Stimulated activated CD4-positive, alpha-beta T cell treated with anti-CD3 and anti-CD28 coated beads, TNF-alpha, amount 100 ng/mL, for 1 hour (primary cell): Measurements from ENCODE around the gene IFITM5.
"Not testable (repeated sequence)": the region's sequence is repeated elsewhere in the genome, so short reads cannot be mapped to it uniquely, and the experiment has no call there.

Experiments
- DNase-seq, 3 donors: peaks; one replicate each; pipeline ENCODE4 v3.0.0-alpha.2; 2020; ENCODE audit warnings: low read depth in 3 of 3, low spot score in 1 of 3

IFITM5 gene

DNA sequence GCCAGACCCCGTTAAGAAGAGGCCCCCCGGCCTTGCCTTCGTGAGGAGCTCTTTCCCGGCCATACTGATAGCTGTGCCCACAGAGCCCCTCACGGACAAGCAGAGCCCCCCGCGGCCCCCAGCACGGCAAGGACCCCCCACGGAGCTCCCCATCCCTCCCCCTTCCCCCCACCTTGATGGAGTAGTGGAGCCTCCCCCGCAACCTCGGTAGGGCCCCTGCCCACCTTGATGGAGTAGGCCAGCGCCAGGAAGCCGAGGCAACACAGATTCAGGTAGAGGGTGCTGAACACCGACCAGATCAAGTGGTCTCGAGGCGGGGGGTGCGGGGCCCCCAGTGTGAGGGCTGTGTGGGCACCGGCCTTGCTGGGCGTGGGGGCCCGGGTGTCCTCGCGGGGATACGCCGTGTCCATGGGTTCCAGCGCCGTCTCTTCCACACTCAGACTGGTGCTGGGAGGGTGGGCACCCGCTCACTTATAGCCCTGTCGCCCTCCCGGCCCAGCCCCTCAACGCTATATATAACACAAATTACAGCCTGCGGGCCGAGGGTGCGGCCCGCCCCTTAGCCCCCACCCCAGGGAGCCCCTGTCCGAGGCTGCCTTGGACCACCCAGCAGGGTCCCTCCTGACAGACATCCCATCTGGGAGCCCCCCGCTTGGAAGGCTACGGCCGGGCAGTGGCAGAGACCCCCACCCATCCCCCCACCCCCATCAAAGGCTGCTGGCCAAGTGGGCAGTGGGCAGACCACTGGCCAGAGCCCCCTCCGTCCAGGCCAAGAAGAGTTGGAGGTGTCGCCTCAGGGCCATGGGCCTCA, at the start of gene IFITM5:
IFITM5 (minus strand) TSS at position 446 of the 811 bp plus-strand sequence; CDS start at position 410, 36 bp downstream.
- no peak for DNase-seq

DNA sequence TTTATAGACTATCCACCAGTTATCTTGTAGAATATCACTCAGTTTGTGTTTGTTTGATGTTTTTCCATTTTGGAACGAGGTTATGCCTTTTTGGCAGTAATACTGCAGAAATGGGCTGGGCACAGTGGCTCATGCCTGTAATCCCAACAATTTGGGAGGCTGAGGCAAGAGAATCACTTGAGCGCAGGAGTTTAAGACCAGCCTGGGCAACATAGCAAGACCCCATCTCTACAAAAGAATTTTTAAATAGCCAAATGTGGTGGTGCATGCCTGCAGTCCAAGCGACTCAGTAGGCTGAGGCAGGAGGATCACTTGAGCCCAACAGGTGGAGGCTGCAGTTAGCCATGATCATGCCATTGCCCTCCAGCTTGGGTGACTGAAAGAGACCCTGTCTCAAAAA, 47.2 kb upstream of the IFITM5 start:
- DNase-seq = no peak

DNA sequence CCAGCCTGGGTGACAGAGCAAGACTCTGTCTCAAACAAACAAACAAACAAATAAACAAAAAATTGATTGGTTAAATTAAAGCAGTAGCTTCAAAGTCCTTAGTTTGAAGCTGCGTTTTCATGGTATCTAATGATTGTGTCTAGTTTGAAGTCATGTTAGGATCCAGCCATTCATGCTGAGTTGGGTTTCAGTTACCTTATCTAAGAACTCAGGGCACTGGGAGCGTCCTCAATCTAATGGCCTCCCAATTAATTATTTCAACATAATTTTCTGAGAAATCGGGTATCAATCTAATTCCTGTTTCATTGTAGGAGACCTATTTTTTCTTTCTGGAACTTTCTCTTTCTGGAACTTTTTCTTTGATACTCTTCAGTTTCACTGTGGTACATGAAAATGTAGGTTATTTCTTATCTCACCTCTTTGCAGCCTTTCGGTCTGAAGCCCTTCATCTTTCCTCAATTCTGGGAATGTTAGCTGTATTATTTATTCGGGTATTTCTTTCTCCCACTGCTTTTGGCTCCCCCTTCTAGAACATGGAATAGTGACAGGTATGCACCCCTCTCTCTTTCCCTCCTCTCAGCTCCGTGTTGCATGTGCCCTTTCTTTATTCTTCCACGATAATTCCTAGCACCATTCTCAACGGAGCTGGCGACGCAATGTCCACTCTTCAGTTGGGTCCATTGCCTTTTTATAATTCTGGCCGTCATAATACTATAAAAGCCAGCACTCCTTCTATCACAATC, 45.7 kb upstream of the IFITM5 start:
- DNase-seq = no peak

DNA sequence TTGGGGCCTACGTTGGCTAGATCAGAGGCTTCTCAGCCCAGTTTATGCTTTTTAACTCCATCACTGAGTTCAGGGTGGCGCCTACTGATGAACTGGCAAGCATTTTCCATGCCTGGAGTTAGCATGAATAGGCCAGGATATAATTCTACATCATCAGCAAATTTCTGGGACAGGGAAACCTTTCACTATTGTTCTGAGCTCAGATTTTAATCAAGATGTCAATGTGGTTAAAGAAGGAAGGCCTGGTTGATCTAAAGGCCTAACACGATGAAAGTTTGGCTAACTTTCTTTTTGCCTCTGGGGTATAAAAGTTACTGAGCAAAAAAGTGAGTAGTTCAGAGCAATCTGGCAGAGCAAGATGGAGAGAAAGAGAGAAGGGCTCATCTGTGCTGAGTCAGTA, 43.0 kb upstream of the IFITM5 start:
- no peak for DNase-seq

DNA sequence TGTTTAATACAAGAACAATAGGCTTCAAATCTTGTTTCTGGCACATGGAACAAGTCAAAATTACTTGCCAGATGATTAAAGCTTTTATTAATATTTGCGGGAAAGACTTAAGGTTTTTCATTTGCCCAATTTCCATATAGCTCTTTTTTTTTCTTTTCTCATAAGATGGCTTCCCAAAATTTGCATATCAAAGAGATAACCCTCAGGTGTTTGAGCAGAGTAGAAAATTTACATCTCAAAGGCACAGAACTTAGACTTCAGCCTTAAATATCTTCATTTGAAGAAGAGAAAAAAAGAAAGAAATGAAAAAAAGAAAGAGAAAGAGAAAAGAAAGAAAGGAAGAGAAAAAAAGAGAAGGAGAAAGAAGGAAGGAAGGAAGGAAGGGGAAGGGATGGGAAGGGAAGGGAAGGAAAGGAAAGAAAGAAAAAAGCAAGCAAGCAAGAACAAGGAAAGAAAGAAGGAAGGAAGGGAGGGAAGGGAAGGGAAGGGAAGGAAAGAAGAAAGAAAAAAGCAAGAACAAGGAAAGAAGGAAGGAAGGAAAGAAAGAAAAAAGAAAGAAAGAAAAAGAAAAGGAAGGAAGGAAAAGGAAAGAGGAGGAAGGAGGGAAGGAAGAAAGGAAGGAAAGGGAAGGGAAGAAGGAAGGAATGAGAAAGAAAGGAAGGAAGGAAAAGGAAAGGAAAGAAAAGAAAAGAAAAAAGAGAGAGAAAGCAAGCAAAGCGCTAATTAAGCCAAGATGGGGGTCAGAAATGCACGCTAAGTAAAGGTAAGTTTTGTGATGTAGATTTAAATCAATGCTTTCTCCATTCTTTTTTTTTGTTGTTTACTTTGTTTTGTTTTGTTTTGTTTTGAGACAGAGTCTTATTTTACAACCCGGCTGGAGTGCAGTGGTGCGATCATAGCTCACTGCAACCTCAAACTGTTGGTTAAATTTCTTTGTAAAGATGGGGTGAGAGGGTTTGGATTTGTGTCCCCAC, 41.5 kb upstream of the IFITM5 start:
- no peak for DNase-seq

DNA sequence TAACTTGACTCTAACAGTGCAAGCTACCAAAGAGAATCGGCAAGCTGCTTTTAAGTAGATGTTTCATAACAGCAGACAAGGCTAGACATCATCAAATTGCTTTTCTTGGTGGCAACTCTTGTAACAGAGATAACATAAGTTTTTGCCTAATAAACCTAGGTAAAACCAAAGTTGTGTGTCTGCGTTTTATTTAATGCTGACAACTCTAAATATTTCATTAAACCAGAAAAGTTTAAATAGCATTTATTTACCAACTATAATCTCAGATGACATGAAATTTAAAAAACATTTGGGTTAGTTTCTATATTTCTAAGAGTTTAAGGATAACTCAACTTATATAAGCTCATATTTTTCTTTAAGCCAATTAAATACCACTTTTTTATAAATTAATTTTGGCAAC, 40.6 kb upstream of the IFITM5 start:
- no peak for DNase-seq

DNA sequence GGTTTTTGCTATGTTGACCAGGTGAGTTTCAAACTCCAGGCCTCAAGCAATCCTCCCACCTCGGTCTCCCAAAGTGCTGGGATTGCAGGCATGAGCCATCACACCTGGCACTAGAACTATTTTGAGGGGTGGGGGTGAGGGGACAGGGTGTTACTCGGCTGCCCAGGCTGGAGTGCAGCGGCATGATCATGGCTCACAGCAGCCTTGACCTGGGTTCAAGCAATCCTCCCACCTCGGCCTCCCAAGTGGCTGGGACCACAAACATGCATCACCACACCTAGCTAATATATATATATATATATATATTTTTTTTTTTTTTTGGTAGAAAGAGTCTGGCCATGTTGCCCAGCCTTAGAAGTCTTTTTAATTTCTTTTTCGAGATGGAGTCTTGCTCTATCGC, 38.4 kb upstream of the IFITM5 start:
- DNase-seq = no peak

DNA sequence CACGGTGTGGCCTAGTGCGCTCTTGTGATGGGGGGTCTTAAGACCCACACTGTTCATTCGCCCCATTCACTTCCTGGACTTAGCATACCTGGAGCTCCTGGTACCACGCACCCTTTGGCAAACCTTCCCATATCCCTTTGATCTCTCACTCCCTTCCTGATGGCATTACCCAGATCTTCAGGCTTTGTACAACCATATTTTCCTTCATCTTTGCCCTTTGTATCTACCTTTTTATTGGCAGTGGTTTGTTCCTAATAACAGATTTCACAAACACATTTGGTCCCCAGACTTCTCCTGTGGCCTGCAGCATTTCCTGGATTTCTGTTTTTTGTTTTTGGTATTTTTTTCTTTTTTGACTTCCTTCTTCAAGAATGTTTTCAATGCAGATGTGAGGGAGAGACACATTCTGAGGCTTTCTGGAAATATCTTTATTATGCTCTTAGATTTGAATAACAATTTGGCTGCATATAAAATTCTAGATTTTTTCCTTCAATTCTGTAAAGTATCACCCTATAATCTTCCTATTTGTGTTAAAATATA, 37.4 kb upstream of the IFITM5 start:
- DNase-seq = no peak

DNA sequence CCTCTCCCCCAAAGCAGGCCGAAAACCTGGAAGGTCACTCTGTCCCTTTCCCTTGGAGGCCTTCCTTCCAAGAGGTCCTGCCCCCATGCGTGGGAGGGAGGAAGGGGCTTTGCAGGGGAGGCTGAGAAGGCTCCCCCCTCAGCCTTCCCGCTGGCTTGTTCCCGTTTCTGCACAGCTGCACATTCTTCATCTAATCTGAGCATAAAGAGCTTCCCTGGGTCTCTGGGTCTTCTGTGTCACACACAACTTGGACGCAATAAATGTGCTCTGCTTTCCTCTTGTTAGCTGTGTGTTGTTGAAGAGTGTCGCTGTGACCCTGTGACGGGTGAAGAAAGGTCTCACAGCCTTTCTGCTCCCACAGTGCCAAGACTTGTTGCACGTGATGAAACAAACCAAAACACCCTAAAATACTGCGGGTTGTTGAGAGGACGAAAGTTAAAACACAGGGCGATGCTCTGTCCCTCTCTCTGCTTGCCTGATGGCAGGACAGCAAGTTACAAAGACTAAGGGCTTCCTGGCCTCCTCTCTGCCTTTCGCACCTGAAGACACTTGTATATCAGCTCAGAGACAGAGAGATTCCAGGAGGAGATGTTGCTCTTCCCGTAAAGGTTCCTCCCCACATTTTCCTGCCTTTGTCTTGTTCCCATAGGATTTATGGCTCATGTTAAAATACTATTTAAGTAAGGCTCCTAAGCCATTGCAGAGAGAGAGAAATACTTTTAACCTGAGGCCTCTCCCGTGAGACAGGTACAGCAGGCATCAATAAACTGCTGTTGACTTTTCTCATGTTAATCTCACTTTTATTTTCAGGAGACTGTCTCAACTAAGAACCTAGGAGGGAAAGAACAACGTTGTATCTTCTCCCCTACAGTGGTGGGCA, 36.7 kb upstream of the IFITM5 start:
- no peak for DNase-seq

DNA sequence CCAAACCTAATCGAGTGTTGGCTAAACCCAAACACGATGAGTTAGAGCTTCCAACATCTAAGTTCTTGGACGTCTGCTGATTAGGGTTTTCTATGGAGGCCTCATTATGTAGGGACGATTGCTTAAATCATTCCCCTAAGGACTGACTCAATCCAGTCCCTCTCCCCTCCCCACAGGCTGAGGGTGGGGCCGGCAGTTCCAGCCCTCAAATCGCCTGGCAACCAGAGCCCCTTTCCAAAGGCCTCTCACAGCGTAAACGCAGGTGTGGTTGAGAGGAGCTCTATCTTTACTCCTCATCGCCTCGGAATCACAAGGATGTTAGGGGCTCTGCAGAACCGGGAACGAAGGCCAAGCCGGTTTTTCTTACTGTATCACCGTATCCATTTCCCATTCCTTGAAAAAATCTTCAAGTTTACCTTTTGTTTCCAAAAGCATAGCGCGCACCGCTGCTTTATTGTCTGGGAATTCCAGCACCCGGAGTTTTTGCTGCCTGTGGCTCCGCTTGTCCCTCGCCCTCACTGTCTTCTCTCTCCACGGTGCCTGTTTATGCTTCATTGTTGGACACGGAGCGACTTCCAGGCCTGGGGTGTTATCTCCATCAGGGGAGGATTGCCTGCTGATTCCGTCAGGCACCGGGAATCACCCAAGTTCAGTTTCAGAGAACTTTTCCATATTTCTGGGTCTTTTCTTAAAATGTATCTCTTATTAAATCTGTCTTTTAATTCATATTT, 35.1 kb upstream of the IFITM5 start:
- no peak for DNase-seq

DNA sequence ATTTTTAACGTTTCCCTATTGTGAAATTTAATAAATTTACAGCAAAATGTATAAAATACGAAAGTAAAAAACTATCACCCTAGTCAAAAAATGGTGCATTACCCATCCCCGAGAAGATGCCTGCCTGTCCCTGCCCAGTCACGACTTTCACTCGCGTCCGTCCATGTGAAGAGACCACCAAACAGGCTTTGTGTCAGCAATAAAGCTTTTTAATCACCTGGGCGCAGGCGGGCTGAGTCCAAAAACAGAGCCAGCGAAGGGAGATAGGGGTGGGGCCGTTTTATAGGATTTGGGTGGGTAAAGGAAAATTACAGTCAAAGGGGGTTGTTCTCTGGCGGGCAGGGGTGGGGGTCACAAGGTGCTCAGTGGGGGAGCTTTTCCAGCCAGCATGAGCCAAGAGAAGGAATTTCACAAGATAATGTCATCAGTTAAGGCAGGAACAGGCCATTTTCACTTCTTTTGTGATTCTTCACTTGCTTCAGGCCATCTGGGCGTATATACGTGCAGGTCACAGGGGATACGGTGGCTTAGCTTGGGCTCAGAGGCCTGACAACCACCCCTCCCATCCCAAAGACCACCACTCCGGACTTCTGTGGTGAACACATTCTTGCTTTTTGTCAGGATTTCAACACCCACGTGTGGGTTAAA, 34.4 kb upstream of the IFITM5 start:
- not testable (repeated sequence) for DNase-seq

DNA sequence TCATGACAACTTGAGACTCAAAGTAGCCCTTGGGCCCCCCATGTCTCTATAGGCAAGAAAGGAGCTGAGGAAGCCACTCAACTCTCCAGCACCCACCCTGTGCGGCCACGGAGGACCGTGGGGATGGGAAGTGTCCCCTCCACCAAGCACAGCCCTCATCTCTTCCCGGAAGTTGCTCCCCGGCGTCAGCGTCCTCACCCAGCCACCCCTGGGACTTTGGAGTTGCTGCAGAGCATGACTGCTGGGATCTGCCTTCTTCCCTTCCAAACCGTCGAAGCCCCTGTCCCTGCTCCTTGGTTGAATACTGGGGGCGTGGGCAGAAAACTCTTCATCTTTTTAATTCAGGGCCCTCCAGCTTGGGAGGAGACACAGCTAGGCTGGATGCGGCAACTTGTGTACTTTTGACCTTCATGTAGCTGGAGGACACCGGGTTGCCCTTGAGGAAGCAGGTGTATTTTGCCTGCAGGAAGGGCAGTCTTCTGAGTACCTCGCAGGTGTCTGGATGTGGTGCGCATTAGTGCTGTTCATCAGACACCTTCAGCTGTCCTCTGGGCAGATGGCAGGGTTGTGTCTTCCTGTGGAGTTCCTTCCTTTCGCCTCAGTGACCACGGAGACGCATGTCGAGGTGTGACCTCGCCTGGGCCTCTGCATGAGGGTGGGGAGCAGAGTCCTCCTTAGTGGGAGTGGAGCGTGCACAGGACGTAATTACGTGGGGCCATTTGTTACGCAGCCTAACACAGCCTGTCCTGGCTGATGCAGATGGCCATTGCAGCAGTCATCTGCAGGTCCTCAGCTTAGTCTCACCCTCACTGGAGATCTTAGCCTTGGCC, 33.5 kb upstream of the IFITM5 start:
- DNase-seq = no peak

DNA sequence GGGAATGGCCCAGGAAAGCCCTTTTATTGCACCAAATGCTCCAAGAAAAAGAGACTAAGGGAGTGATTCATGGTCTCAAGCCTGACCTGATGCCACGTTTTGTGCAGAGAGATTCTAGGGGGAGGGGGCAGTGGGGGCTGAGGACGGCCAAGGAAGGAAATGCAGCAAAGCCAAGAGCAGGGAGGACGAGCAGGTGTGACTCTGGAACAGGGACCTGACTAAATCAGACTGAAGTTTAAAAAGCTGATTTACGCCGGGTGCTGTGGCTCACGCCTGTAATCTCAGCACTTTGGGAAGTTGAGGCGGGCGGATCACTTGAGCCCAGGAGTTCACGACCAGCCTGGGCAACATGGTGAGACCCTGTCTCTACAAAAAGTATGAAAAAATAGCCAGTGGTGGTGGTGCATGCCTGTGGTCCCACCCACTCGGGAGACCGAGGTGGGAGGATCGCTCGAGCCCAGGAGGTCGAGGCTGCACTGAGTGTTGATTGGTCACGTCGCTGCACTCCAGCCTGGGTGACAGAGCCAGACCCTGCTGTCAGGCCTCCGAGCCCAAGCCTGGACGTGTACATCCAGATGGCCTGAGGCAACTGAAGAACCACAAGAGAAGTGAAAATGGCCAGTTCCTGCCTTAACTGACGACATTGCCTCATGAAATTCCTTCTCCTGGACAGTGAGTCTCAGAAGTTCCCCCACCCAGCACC, 32.2 kb upstream of the IFITM5 start:
- no peak for DNase-seq

DNA sequence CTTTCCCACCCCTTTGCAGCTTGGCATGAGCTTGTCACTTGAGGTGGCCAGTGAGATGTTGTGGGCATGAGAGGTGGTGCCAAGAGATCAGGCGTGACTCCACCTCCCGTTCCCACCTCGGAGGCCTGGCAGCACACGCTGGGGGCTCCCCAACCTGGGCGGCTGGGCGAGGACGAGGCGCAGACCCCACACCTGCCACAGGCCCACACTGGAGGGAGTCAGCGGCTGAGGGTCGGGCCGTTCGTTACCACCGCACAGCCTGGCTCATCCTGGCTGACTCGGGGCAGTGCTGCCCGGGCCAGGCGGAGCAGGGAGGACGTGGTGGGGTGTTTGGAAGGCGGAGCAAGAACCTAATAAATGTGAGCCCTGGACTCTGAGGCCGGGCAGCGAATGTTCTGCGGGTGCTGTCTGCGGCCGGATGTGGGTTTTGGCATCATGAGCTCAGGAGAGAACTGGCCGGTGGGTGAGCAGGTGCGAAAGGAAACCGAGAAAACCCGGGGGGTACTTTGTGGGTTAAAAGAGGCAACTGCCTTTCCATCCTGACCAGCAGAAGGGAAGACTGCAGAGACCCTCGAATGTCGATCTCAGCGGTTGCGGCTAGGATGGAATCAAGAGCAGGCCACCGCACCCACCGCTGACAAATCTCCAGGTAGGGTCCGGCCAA, 31.5 kb upstream of the IFITM5 start:
- DNase-seq = no peak

DNA sequence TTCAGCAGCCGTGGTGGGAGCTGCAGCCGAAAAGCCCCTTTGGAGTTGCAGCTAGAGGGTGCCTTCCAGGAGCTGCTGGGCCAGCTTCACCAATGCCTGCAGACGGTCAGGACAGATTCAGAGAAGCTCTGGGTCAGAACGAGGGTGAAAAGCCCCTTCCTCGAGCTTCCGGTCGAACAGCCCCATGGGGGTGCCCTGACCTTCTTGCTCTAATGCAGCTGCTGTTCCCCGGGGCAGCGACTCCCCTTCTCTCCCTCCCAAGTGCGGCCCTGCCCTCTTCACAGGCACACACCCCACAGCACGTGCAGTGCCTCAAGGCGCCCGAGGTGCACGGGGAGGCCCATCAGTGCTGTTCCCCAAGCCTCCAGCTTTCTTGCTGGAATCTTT, 31.0 kb upstream of the IFITM5 start:
- no peak for DNase-seq

DNA sequence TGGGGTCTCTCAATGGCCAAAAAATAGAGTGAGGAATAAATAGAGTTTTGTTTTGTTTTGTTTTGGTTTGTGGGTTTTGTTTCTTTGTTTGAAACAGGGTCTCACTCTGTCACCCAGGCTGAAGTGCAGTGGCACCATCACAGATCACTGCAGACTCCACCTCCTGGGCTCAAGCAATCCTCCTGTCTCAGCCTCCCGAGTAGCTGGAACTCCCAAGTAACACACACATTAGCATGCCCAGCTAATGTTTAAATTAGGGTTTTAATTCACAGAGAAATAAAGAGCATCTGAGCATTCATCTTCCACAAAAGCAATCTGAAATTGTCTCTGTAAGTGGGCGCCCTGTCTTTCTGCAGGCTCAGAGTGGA, 30.5 kb upstream of the IFITM5 start:
- no peak for DNase-seq

DNA sequence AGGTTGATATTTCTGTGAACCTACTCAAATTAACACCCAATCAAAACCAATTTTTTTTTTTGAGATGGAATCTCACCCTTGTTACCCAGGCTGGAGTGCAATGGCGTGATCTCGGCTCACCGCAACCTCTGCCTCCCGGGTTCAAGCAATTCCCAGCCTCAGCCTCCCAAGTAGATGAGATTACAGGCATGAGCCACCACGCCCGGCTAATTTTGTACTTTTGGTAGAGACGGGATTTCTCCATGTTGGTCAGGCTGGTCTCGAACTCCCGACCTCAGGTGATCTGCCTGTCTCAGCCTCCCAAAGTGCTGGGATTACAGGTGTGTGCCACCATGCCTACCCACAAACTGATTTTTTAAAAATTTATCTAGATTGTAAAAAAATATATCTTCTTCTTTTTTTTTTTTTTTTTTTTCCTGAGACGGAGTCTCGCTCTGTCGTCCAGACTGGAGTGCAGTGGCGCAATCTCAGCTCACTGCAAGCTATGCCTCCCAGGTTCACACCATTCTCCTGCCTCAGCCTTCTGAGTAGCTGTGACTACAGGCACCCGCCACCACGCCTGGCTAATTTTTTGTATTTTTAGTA, 29.3 kb upstream of the IFITM5 start:
- not testable (repeated sequence) for DNase-seq
